Measurements from ENCODE around the gene C11orf52. TPM values are rescaled to one million over a fixed set of nuclear protein-coding genes. Genes with fewer than 3 reads are reported as not detected.
A peak's percentile ranks its signal among the peaks of the same experiment; 100 is the strongest.

Gene C11orf52
- total and polyA plus RNA-seq, 2 of the 8 experiments (the other 6 are each of a cell fraction or from before 2014, with no cell fraction given), result 1.7 to 2.7 TPM

GRCh38 chr11:111911563-111912401 lies 6.9 kb upstream of the C11orf52 start, which contains the start of gene CRYAB:
Gene CRYAB (minus strand): TSS chr11:111911770. CDS start chr11:111911724, 46 bp downstream.
- peaks cover 4% of the 10 kb centered on the region; the same call in 1 of the 2 replicates for H3K23me2 ChIP-seq (ENCODE audit: low read depth, low read length)
- H2BK5ac ChIP-seq (ENCODE audit: low read depth, low read length), result peak within 1 kb of the TSS; percentile 53; the same call in 1 of the 2 replicates
- WGBS, 2 experiments (ENCODE audit: extremely low coverage in 1 of 2, insufficient coverage in 1 of 2, insufficient read length in 1 of 2, insufficient replicate concordance in 2 of 2, low coverage in 1 of 2, low lambda C conversion rate in 2 of 2, missing lambda C conversion rate in 1 of 2), result 71% methylated on average over 17 of the region's 17 CpGs; no CpG with 5 or more reads in 1 of the 2 experiments
- H3K18ac ChIP-seq (ENCODE audit: extremely low read depth, low read length), result peak within 1 kb of the TSS; percentile 42; the same call in 1 of the 2 replicates
- no peak within 1 kb of the TSS; the same call in 1 of the 2 replicates for H2AK5ac ChIP-seq (ENCODE audit: low read depth, low read length)
- H4K91ac ChIP-seq (replicated peaks; ENCODE audit: insufficient read length, low read length), result peak within 1 kb of the TSS; percentile 46
- no peaks in the 10 kb centered on the region for H3K27me3 ChIP-seq (replicated peaks in 1 of 4; ENCODE audit: control insufficient read depth in 3 of 4, extremely low read depth in 1 of 4, insufficient read depth in 3 of 4, low read length in 3 of 4)
- H4K8ac ChIP-seq (ENCODE audit: extremely low read depth, insufficient read depth, low read length), result peak within 1 kb of the TSS; percentile 75
- peak within 1 kb of the TSS in 1 of 2 experiments; percentile 21; a peak in 2 of 4 replicates for H3K4me2 ChIP-seq (ENCODE audit: insufficient read depth in 1 of 2, low read depth in 2 of 2, low read length in 2 of 2)
- no peak within 1 kb of the TSS; a peak in 1 of 8 replicates for H3K4me3 ChIP-seq (ENCODE audit: extremely low read depth in 1 of 4, insufficient read depth in 2 of 4, low read depth in 3 of 4, low read length in 4 of 4)
- DNase-seq (ENCODE audit: low read depth in 1 of 2, low spot score in 2 of 2) (no peak), FAIRE-seq (no peak)
- no peak within 1 kb of the TSS for H2BK120ac ChIP-seq (replicated peaks; ENCODE audit: low read depth, low read length)
- POLR2A ChIA-PET (ENCODE audit: partially characterized antibody), result interaction anchor here (0.5 to 1.3 kb wide), 3 partner anchors 26 to 289 kb away, joined by 3 read pairs; no protein-coding TSS in a partner anchor
- no peak within 1 kb of the TSS for H3K23ac ChIP-seq (ENCODE audit: insufficient read length)
- H4K20me1 ChIP-seq (replicated peaks in 1 of 2; ENCODE audit: control insufficient read depth in 1 of 2, insufficient read depth in 2 of 2, low read length in 2 of 2), result no peaks in the 10 kb centered on the region
- H2BK12ac ChIP-seq (ENCODE audit: low read depth, low read length), result peak within 1 kb of the TSS; percentile 71; the same call in 1 of the 2 replicates
- peaks cover 0 to 15% (median 9%) of the 10 kb centered on the region in 4 experiments for H3K4me1 ChIP-seq (replicated peaks in 1 of 4; ENCODE audit: control insufficient read depth in 3 of 4, insufficient read depth in 4 of 4, low read length in 3 of 4)
- H3K36me3 ChIP-seq (ENCODE audit: control insufficient read depth in 2 of 4, insufficient read depth in 4 of 4, low read length in 3 of 4), result no peaks in the 10 kb centered on the region
- H3K56ac ChIP-seq (replicated peaks; ENCODE audit: insufficient read length, low read depth, low read length), result no peak within 1 kb of the TSS
- no peaks in the 10 kb centered on the region for H3K79me1 ChIP-seq (ENCODE audit: low read depth, low read length)
- peak within 1 kb of the TSS; percentile 94 for H2AFZ ChIP-seq (ENCODE audit: low read length)
- H2BK15ac ChIP-seq (ENCODE audit: low read length), result 0 out of 2 replicates have a peak within 1 kb of the TSS, but pooled peaks have one; percentile 61
- no peak within 1 kb of the TSS; the same call in 1 of the 2 replicates for H2BK20ac ChIP-seq (ENCODE audit: low read length)
- H3K14ac ChIP-seq (ENCODE audit: insufficient read length), result no peak within 1 kb of the TSS
- no peak within 1 kb of the TSS for H3K27ac ChIP-seq (ENCODE audit: low read depth, low read length)
- CTCF ChIA-PET (ENCODE audit: partially characterized antibody), result interaction anchor here (0.7 to 4.8 kb wide), 9 partner anchors 10 to 153 kb away, joined by 3 to 27 read pairs (median 4); no protein-coding TSS in a partner anchor
- H3K79me2 ChIP-seq (ENCODE audit: control insufficient read depth in 1 of 2, insufficient read depth in 2 of 2, low read length in 2 of 2), result no peaks in the 10 kb centered on the region
- H3K9me3 ChIP-seq (ENCODE audit: insufficient read depth in 2 of 2, low read depth in 1 of 2, low read length in 1 of 2), result no peaks in the 10 kb centered on the region
- no peak within 1 kb of the TSS for H3K4ac ChIP-seq (replicated peaks; ENCODE audit: insufficient read length, low read depth, low read length)
- H3K9ac ChIP-seq (replicated peaks in 1 of 4; ENCODE audit: extremely low read depth in 1 of 4, low read depth in 3 of 4, low read length in 3 of 4), result no peak within 1 kb of the TSS
- peak within 1 kb of the TSS; percentile 8 for H4K5ac ChIP-seq (ENCODE audit: insufficient read length, low read depth, low read length)
- TF ChIP-seq NANOG (IDR thresholded peaks at IDR 0.05; ENCODE audit: insufficient read depth, low read depth, low read length, poor library complexity, severe bottlenecking), result no peak
- TF ChIP-seq ASH2L (IDR thresholded peaks at IDR 0.05; ENCODE audit: low read length), result peak; percentile 77
- no peak for TF ChIP-seq KDM1A (IDR thresholded peaks at IDR 0.05; ENCODE audit: borderline replicate concordance, low read length)
- no peak for TF ChIP-seq SRF (IDR thresholded peaks at IDR 0.05; ENCODE audit: low read depth, low read length)
- peak; percentile 43; the same call in 1 of the 2 replicates for TF ChIP-seq TEAD4 (IDR thresholded peaks at IDR 0.05; ENCODE audit: low read depth, low read length)
- no peak for TF ChIP-seq EGR1 (IDR thresholded peaks at IDR 0.05; ENCODE audit: borderline replicate concordance, low read depth, low read length)
- TF ChIP-seq SP1 (IDR thresholded peaks at IDR 0.05; ENCODE audit: low read depth, low read length), result 0 out of 2 replicates have a peak, but pooled peaks have one; percentile 60
